Limb (tissue), 2 donors: ENCODE results near the gene RSPH10B.
"Not testable (repeated sequence)": the region's sequence is repeated elsewhere in the genome, so short reads cannot be mapped to it uniquely, and the experiment has no call there.

Experiments used
- DNase-seq, 2 donors: peaks; one replicate each; pipeline ENCODE4 v3.0.0-alpha.2; 2016; ENCODE audit errors: extremely low spot score in 2 of 2

RSPH10B gene

DNA sequence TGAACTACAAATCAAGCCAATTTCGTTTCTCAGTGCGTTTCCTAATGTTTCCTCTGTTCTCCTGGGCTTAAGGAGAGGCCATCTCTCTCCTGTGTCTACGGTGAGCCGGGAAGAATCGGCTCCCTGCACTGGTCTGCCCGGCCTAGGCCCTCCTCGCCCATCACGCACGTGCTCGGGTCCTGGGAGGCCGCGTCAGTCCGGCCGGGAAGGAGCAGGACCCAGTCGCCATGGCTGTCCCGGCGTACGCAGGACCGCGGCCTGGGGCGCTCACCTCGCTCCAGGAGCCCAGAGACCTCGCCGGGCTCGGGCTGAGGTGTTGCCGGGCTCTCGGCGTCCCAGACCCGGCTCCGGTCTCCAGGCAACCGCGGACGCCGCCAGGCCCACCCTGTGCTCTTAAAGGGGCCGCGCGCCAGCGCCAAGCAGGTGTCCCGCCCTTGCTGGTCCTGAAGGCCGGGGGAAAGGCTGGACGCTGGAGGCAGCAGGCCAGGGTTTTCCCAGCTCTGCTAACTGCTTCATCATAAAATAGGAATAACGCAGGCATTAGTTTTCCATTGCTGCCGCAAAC lies at the start of gene RSPH10B:
RSPH10B (minus strand) TSS at position 343 of the 565 bp plus-strand sequence. CDS start 3,573 bp downstream, outside the sequence.
- DNase-seq, result not testable (repeated sequence)

DNA sequence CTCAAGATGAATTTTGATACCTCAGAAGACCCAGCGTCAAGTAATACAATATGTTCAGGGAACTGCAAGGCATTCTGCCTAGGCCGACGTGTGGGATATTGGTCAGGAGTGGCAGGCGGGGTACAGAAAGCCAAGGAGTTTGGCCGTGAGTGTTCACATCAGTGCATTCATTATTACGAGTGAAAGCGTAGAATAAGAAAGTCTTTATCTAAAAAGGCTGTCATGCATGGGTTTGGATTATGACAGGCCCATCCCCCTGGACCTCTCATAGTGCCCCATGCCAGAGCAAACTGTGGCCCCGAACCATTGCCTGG lies 46.1 kb upstream of the RSPH10B start:
- DNase-seq, result no peak

DNA sequence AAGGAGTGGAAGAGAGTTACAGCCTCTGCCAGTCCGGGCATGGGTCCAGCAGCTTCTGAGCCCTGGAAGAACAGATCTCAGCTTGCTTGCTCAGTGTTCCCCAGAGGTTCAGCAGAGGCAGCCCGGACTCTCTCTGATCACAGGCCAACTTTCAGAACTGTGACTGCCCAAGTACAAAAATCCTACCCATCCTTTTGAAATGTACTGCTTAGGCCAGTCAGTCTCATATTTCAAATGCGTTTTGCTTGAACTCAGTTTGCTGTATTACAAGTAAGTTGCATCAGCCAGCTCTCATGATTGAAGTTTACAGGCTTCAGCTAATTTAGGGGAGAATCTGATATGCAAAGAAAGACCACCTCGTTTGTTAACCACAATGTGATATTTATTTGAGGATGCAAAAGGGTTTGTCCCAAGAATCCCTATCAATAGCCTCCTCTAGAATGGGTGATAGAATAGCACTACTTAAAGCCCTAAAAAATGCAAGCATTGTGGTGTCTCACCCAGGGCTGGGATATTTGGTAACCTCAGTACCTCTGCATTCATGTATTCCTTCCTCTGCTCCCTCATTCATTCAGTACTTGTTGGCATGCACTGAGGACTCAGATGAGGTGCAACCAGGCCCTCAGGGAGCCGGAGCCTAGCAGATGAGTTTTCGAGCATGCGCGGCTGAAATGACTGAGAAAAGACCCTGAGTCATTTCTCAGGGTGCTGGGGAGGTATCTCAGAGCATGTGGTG lies 45.6 kb upstream of the RSPH10B start:
- peak; percentile 43 to 47 for DNase-seq

DNA sequence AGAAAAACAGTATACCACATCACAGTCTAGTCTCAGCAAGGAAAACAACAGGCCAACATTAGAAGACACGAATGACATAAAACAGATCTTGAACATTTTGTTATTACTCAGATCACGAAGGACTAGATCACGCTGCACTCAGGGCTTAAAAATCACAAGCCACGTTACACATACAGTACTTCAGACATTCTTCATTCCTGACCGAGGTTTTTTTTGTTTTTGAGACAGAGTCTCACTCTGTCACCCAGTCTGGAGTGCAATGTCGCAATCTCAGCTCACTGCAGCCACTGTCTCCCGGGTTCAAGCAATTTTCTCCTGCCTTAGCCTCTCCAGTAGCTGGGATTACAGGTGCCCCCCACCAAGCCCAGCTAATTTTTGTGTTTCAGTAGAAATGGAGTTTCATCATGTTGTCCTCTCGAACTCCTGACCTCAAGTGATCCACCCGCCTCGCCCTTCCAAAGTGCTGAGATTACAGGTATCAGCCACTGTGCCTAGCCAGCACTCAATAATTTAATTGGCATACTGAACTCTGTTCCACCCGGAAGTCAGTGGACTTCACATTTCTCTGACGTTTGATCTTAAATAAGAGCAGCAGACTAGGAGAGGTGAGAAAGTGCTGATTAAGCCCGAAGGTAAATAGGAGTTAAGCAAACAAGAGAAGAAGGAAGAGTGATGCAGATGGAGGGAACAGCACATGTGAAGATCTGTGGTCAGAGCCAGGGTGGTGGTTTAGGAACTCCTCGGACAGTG lies 42.0 kb upstream of the RSPH10B start:
- DNase-seq, result no peak

DNA sequence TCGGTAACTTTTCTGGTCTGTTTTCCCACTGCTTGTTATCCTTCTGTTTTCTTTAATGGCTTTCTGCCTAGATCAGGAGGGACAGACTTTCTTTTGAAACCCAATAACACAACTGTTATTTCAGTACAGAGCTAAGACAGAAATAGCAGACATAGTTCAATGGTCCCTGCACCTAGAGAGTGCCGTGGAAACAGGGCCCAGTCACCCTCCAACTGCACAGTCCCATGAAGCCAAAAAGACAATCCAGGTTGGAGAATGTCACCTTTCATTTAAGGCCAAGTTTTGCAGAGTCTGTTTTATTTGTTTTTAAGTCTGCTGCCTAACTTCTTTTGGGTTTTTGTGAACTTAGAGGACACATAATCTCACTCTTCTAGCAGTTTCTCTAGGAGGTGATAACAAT lies 41.1 kb upstream of the RSPH10B start:
- DNase-seq, result no peak

DNA sequence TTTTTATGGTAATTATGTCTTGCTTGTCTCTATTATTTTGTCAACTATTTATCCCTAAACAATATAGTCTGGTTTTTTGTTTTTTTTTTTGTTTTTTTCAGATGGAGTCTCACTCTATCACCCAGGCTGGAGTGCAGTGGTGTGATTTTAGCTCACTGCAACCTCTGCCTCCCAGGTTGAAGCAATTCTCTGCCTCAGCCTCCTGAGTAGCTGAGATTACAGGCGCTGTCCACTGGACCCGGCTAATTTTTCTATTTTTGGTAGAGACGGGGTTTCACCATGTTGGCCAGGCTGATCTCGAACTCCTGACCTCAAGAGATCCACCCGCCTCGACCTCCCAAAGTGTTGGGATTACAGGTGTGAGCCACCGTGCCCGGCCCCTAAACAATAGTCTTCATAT lies 39.9 kb upstream of the RSPH10B start:
- not testable (repeated sequence) for DNase-seq

DNA sequence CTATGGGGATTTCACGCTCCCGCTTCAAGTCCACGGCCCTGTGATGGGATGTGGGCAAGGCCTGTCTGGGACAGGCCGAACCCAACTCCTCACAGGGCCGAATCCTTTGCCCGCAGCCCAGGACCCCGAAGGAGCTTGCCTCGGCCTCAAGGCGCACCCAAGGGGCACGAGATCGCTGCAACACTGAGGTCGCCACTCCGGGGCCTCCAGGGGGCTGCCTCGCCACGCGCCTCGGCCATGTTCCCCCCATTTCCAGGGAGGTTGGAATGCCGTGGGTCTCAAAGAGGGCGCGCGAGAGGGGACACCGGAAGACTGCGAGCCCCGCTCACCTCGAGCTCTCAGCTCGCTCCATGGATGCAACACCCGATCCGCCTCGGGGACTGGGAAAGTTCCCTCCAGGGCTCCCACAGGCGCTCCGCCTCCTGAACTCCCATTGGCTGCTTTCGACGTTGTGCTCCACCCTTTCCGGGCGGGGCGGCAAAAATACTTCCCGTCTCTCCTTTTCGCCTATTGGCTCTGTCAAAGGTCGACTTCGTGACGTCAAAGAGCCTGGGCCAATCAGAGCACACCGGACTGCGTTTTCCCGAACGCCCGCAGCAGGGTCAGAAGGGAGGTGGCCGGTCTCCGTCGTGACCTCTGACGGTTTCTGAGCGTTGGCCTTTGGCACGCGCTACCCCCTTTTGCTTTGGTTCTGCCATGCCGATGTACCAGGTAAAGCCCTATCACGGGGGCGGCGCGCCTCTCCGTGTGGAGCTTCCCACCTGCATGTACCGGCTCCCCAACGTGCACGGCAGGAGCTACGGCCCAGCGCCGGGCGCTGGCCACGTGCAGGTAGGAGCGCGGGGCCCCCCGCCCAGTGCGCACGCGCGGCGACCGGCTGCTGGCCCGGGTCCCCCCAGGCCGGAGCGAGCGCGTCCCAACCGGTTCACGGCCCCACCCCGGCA lies 38.5 kb upstream of the RSPH10B start, which contains the start of the genes AIMP2 and PMS2:
AIMP2 (plus strand) TSS at position 605 of the 944 bp plus-strand sequence; CDS start at position 697, 92 bp downstream.
PMS2 (minus strand) TSS at position 382 of the 944 bp plus-strand sequence; CDS start at position 352, 30 bp downstream.
- peak; percentile 96 to 97 for DNase-seq

DNA sequence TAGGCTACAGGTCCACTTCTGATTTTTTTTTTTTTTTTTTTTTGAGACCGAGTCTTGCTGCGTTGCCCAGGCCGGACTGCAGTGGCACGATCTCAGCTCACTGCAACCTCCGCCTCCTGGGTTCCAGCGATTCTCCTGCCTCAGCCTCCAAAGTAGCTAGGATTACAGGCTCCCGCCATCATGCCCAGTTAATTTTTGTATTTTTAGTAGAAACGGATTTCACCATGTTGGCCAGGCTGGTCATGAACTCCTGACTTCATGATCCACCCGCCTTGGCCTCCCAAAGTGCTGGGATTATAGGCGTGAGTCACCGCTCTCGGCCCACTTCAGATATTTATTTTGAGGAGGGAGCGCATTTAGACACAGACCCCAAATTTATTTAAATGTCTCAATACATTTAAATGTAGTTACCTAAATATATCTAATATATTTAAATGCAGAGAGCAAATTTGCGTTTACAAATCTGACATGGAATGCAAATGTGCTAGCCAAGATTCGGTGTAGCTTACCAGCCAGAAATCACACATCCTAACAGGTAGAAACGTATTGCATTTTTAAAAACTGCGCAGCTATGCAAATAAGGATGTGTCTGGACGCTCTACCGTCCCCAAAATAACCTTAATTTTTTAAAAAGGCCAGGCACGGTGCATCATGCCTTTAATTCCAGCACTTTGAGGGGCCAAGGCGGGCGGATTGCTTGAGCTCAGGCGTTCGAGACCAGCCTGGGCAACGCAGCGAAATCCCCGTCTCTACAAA lies 37.5 kb upstream of the RSPH10B start:
- not testable (repeated sequence) for DNase-seq

DNA sequence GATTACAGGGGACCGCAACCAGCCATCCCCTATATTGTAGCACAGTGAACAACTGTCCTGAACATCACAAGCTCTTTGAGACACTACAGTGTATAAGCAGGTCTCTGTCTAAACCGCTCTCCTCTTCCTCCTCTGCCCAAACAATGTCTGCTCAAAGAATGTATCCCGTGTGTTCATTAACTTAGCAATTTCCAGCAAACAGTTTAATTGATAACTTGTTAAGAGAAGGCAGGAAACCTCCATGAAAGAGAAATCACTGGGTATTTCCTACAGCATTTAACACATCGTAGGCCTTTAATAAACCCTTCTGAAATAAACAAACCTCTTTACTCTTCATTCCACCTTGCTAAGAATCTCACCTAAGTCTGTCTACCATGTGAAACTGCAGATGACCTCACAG lies 36.9 kb upstream of the RSPH10B start:
- DNase-seq, result no peak

DNA sequence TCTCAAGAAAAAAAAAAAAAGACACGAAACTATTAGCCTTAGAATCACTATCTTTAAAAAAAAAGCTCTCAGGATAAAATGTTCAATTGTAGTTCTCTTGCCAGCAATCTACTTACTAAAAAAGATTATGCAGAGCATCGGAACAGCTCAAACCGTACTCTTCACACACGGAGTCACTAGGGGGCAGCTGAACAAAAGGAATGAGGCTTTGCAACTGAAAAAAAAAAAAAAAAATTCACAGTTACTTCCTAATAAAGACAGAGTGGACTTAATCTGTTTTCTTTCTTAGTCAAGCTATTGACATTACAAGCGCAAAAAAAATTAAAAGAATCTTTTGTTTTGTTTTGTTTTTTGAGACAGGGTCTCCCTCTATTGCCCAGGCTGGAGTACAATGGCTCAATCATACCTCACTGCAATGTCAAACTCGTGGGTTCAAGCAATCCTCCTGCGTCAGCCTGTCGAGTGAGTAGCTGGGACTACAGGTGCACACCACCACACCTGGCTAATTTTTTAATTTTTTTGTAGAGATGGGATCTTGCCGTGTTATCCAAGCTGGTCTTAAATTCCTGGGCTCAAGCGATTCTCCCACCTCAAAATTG lies 26.8 kb upstream of the RSPH10B start:
- peak; percentile 51 to 67 for DNase-seq

DNA sequence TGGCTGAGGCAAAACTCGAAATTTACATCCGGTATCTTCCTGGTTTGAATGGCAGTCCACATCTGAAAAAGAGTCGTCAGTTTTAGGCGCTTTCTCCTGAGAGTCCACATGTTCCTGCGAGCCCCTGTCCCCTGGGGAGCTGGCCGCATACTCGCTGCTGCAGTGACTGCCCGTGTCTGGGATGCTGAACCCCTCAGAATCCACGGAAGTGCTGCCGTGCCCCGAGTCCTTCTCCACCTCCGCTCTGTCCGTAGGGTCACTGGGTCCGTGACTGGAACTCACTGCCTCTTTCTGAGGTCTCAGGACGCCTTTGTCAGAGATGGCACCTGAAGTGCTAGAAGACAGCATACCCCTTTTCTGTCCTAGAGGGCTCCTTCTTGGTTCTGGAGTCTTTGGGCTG lies 16.6 kb upstream of the RSPH10B start:
- DNase-seq, result not testable (repeated sequence)

DNA sequence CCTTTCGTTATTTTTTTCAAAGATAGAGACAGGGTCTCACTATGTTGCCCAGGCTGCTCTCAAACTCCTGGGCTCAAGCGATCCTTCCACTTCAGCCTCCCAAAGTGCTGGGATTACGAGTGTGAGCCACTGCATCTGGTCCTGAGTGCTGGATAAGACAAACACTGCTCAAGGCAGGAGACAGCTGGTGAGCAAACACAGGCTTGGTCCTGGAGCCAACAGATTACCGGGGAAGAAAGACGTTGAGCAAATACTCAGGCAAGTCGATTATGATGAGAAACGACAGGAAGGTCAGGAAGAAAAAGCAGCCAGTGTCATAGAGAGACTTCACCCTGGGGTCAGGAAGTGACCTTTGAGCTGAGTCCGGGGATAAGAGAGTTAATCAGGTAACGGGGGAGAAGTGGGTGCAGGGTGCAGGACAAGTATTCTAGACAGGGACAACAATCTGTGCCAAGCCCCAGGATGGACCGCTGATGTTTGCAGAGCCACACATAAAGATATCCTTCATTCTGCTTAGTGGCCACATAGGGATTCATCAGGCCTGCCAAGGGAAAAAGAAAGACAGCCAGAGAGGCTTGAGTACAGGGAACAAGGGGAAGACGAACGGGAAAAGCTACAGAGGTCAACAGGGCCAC lies 9.3 kb upstream of the RSPH10B start:
- not testable (repeated sequence) for DNase-seq

DNA sequence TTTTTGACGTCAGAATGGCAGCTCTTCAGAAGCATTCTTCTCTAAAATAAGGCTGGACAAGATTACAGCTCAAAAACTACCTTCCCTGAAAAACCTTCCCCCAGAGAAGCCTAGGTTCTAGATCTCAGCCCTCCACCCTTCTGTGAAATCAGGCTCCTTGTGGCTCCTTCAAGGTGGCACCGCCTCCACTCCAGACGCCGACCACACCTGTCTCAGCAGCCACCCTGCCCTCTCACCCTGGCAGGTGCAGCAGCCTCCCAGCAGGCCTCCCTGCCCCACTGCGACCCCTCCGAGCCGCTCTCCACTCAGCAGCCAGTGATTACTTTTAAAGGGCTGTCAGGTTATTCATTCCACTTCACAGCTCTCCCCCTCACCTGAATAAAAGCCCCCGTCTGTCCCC lies 3.1 kb upstream of the RSPH10B start:
- DNase-seq, result not testable (repeated sequence)

DNA sequence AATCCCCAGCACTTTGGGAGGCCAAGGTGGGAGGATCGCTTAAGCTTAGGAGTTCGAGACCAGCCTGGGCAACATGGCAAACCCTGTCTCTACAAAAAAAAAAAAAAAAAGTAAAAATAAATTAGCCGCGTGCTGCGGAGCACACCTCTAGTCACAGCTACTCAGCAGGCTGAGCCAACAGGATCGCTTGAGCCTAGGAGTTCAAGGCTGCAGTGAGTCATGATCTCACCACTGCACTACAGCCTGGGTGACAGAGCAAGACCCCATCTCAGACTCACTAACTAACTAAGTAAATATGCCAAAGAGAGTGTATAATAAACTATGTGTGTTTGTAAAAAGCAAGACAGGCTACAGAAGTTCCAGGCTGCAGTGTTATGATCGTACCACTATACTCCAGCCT lies 6.7 kb downstream of the RSPH10B start:
- not testable (repeated sequence) for DNase-seq

DNA sequence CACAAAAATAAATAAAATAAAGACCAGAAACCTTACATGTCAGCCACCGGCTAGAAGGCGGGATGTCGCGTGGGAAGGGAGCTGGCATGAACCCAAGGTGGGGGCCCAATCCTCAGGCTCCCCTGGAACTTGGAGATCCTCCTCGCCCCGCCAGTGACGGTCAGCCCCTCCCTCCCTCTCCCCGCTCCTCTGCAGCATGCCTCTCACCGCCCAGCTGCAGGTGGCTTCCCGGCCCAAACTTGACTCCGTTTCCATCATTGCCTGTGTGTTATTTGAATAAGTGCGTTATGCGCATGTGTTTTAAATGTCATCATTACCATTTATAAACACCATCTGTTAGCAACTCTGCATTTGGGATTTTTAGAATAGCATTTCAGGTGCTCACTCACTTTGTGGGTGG lies 7.3 kb downstream of the RSPH10B start:
- not testable (repeated sequence) for DNase-seq

DNA sequence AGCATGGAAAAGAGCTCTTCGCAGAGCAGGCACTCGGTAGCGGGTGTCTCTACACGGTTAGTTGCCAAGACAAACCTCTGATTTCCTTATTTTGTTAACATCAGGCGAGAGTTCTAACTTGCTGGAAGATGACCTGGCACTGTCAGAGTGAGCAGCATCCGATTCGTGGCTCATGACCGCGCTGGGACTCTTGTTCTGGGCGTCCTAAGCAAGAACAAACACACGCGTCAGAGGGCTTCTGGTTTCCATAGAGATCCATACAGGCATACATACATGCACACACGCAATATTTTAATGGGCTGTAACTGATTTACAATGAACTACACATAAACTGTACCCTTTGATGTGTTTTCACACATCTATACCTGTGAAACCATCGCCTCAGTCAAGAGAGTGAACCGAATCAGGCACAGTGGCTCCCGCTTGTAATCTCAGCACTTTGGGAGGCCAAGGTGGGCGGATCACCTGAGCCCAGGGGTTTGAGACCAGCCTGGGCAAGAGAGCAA lies 35.5 kb downstream of the RSPH10B start:
- not testable (repeated sequence) for DNase-seq

DNA sequence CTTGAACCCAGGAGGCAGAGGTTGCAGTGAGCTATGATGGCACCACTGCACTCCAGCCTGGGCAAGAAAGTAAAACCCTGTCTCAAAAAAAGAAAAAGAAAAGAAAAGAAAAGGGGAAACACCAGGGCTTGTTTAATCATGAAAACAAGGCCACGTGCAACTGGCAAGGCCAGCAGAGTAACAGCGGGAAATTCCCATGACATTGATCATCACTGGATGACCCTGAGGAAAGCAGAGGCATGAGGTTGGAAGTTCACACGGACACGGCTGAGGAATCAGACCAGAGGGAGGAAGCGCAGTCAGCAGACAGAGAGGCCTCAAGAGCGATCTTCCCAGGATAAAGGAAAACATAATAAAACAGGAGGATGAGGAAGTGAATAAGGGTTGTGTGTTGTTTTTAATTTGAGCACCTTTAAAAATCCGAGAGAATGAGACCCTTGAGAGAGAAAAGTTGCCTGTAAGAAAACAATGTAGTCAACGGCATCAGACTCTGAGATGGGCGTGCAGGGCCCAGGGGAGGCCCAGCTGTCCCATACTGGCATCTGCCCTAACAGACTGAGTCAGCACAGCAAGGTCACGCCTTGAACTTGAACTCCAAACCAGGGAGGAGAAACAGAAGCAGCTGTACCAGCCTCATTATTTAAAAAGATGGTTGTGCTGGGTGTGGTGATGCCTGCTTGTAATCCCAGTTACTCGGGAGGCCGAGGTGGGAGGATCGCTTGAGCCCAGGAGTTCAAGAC lies 38.4 kb downstream of the RSPH10B start:
- not testable (repeated sequence) for DNase-seq

DNA sequence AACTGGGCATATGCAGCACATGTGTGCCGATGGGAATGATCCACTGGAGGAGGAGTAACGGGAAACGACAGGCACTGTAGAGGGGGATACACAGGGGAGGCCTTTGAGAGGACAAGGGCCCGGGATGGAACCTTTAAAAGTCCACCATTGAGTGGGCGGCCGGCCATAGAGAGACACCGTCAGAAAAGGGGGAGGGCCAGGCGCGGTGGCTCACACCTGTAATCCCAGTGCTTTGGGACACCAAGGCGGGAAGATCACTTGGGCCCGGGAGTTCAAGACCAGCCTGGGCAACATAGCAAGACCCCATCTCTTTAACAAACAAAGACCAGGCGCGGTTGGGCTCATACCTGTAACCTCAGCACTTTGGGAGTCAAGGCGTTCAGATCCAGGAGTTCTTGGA lies 39.2 kb downstream of the RSPH10B start:
- peak in 1 of 2 donors; percentile 29 for DNase-seq

DNA sequence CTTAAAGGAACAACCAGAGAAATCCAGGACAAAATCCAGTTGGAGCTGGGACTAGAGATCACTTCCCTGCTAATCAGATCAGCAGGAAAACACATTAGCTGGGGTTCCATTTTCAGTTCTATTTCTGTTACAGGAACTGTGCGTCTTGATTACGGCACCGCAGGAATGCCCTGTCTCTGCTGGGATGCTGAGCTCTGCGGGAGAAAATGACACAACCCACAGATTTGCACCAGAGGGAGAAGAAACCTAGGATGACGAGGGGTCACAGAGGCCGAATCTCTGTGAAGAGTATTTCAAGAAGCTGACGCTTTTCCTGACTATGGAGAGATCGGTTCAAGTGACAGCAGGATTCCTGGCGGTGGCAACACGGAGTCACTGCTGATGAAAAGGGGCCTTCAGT lies 40.2 kb downstream of the RSPH10B start:
- not testable (repeated sequence) for DNase-seq
